CD4-positive, alpha-beta T cell treated with Interleukin-6 at 100 ng/mL for 8 hours (primary cell): ENCODE results near the gene IL27RA.

Source experiments
- DNase-seq: peaks from one replicate; pipeline ENCODE4 v3.0.0-alpha.2; 2020; ENCODE audit warnings: mixed read lengths, low spot score

The IL27RA gene

DNA sequence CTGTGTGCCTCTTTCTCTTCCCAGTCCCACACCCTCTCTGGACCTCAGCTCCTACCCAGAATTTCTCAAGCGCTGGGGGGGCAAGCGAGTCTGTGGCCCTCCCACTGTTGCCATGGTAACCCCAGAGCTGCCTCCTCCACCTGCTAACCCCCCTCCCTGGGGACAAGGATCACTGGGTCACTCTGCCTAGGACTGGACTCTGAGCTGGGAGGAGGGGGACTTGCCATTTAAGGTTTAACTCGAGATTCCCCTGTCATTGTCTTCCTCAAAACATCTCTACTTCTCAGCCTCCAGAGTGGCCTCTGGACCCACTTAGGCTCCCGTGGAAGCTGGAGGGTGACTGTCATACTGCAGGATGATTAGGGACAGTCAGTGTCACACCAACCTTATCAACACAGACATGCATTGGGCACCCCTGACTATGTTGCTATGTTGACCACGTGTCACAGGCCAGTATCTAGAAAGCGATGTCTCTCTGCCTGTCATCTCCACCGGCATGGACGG lies 28.1 kb downstream of the IL27RA start:
- DNase-seq, result no peak

DNA sequence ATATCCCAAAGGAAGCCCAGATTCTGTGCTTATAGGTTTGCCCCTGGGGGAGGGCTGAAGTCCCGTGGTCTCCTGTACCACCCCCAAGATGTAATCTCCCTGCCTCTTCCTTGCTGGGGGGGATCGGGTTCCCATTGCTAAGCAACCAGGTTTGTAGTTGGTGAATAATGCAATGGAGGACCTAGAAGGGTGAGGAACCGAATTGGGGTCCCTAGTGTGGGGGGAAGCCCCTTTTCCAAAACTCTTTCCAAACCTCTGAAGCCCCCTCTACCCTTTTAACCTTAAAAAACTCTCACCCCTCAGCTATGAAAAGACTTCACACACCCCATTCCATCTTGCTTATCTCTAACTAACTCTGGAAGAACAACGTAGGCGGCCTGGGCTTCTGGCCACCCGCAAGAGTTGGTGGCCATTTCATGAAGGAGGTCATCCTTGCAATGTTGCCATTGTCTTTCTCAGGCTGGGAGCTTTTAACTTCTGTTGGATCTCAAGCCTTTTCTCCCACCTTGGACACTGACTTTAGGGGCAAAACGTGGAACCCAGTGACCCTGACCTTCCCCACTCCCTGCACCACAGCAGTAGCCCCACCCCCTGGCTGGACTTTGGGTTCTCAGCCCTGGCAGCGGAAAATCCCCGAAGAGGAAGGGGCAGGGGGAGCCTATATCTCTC lies 29.7 kb downstream of the IL27RA start:
- DNase-seq, result no peak

DNA sequence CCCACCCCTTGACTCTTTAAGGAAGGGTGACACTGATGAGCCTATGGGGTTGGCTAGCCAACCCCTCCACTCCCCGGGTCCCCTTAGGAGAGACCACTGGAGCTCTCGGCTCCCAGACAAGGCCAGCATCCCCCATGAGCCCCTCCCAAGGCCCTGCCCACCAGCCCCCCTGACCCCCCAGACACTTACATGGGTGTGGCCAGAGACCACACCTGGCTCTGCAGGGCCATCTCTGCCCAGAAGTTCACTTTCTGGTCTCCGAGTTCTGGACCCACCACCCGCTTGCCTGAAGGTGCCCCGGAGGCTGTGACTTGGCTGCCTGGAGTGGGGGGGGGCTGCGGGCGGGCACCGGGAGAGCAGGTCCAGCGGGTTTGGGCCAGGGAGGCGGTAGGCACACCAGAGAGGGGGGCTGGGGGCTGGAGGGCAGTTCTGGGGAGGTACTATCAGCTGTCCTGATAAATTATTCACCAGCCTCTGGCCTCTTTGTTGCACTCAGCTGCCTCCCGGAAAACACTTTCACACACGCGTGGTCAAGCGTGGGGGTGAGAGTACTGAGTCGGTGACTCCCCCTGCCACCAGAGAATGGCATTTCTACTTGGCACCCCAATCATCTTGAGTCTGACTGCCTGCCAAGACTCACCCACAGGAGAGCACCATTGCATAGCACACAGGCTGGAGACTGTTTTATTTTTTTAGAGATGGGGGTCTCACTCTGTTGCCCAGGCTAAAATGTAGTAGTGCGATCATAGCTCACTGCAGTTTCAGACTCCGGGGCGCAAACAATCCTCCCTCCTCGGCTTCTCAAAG lies 30.4 kb downstream of the IL27RA start, which contains the start of gene PALM3:
Gene PALM3, minus strand, starts transcription at position 326 of the 807 bp plus-strand sequence. Its CDS starts 96 bp downstream, at position 230.
- DNase-seq, result no peak

DNA sequence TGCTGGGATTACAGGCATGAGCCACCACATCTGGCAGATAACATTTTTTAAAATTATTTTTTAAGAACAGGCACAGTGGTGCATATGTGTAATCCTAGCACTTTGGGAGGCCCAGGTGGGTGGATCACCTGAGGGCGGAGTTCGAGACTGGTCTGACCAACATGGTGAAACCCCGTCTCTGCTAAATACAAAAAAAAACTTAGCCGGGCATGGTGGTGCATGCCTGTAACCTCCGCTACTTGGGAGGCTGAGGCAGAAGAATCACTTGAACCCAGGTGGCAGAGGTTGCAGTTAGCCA lies 30.9 kb downstream of the IL27RA start:
- DNase-seq, result no peak

DNA sequence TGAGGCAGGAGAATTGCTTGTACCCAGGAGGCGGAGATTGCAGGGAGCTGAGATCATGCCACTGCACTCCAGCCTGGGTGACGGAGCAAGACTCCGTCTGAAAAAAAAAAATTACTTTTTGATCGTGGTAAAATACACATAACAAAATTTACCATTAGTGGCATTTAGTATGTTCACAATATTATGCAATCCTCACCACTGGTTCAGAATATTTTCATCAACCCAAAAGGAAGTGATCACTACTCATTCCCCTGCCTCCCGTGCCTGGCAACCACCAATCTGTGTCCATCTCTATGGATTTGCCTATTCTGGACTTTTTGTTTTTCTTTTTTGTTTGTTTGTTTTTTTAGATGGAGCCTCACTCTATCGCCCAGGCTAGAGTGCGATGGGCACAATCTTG lies 31.5 kb downstream of the IL27RA start:
- DNase-seq, result no peak

DNA sequence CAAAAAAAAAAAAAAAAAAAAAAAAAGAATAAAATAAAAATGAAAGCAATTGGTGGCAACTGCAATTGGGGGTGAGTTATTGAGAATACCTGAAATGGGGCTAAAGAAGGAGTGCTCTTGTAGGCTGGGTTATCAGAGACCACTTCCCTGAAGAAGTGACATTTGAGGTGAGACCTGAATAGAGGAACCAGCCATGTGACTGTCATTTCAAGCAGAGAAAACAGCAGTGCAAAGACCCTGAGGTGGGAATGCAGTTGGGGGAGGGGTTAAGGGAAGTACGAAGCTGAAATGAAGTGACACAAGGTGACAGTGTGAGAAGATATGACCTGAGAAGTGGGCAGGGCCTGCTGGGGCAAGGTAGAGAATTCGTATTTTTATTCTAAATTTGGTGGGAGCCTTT lies 34.6 kb downstream of the IL27RA start:
- DNase-seq, result no peak

DNA sequence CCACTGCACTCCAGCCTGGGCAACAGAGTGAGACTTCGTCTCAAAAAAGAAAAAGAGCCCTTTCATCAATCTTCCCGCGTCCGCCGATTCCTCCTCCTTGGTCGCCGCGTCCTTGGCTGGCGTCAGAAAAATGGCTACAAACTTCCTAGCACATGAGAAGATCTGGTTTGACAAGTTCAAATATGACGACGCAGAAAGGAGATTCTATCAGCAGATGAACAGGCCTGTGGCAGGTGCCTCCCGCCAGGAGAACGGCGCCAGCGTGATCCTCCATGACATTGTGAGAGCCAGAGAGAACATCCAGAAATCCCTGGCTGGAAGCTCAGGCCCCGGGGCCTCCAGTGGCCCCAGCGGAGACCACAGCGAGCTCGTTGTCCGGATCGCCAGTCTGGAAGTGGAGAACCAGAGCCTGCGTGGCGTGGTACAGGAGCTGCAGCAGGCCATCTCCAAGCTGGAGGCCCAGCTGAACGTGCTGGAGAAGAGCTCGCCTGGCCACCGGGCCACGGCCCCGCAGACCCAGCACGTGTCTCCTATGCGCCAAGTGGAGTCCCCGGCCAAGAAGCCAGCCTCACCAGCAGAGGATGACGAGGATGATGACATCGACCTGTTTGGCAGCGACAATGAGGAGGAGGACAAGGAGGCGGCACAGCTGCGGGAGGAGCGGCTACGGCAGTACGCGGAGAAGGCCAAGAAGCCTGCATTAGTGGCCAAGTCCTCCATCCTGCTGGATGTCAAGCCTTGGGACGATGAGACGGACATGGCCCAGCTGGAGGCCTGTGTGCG lies 38.9 kb downstream of the IL27RA start:
- no peak for DNase-seq

DNA sequence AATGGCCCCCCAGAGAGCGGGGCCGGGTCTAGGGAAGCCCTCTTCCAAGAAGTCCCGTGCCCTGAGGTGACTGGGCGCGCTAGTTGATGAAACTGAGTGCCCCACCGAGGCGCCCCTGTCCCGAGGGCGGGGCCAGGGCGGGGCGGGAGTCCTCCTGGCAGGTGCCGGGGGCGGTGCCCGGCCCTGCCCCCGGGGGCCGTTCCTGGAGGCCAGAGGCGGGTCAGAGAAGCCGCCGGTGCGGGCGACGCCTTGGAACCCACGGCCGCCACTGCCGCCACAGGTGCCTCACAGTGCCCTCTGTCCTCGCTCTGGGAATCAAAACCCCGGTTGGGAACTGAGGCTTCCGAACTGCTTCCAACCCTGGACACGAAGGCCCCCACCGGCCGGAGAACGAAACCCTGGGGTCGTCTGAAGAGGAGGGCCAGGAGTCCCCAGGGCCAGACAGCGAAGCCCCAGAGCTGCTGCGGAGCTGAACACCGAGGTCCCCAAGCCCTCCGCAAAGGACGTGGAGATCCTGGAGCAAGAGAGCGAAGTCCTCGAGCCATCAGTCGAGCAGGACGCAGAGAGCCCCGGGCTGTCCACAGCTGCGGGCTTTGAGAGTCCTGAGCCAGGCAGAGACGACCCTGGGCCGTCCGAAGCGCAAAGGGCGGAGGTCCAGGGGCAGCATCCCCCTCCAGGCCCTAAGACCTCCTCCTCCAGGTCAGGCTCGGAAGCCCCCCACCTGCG lies 41.1 kb downstream of the IL27RA start, which contains the start of gene MISP3:
Gene MISP3, plus strand, starts transcription at position 252 of the 726 bp plus-strand sequence. CDS start 524 bp downstream, outside the sequence.
- DNase-seq, result no peak

DNA sequence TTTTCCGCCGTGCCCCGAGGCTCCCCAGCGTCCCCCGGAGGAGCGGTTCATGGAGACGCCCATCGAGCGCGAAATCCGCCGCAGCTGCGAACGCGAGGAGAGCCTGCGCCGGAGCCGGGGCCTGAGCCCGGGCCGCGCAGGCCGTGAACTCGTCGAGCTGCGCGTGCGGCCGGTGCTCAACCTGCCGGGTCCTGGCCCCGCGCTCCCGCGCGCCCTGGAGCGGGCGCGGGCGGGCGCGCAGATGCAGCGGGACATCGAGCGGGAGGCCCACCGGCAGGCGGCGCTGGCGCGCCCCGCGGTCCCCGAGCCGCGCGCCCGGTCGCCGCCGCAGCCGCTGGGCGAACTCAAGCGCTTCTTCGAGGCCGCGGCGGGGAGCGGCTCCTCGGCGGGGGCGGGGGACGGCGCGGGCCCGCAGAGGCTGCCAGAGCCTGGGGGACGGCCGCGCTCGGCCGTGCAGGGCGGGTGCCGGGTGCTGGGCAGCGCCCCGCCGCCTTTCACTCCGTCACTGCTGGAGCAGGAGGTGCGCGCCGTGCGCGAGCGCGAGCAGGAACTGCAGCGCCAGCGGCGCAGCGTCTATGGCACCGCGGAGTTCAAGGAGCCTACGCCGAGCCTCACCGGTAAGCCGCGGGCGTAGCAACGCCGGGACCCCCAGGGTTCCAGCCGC lies 41.8 kb downstream of the IL27RA start:
- DNase-seq, result peak; percentile 60

DNA sequence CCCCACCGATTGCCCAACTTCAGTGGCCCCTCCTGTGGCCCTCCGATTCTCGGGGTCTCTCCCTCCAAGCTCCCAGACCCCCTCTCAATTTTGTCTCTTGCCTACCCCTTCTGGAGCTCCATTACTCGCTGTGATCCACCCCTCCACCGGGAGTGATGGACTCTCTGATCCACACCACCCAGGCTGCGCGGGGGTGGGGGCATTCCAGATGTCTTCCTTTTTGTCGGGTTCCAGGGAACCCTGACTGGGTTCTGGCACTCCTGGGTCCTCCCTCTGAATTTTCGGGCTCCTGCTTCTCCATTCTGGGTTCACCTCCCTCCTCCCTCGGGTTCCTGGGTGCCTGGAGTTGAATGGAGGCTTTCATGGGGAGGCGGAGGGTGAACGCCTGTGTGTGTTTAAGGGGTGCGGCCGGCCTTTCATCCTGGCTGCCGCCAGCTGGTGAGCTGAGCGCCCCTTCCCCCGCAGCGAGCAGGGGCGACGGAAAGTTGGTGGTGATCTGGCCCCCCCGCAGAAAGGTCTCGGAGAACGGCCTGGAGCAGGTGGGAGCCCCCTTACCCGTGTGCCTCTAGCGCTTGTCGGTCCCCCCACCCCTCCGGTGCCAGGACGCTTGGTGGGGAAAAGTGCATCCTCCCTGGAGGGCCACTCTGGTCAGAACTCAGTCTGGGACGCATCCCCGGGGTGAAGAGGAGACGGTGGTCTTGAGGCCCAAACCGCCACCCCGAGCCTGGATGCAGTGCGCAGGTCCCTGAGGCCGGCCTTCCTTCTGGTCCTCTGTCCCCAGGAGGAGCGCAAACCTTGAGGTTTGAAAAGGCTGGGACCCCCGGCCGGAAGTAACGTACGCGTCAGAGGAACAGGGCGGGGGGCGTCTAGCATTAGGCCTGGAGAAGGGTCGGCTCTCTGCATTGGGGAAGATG lies 42.6 kb downstream of the IL27RA start:
- no peak for DNase-seq

DNA sequence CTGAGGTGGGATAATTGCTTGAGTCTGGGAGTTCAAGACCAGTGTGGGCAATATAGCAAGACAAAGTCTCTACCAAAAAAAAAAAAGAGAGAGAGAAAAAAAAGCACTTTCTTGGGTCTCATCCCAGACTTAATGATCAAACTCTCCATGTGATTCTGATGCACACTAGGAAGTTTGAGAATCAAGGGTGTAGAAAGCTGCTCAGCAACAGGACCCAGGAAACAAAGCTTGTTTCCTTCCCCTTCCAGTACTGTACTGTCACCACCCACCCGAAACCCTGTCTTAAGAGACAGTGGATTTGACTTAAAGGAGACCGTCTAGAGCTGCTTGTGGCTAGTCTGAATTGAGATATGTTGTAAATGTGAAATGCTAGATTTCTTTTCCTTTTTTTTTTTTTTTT lies 46.8 kb downstream of the IL27RA start:
- DNase-seq, result no peak

DNA sequence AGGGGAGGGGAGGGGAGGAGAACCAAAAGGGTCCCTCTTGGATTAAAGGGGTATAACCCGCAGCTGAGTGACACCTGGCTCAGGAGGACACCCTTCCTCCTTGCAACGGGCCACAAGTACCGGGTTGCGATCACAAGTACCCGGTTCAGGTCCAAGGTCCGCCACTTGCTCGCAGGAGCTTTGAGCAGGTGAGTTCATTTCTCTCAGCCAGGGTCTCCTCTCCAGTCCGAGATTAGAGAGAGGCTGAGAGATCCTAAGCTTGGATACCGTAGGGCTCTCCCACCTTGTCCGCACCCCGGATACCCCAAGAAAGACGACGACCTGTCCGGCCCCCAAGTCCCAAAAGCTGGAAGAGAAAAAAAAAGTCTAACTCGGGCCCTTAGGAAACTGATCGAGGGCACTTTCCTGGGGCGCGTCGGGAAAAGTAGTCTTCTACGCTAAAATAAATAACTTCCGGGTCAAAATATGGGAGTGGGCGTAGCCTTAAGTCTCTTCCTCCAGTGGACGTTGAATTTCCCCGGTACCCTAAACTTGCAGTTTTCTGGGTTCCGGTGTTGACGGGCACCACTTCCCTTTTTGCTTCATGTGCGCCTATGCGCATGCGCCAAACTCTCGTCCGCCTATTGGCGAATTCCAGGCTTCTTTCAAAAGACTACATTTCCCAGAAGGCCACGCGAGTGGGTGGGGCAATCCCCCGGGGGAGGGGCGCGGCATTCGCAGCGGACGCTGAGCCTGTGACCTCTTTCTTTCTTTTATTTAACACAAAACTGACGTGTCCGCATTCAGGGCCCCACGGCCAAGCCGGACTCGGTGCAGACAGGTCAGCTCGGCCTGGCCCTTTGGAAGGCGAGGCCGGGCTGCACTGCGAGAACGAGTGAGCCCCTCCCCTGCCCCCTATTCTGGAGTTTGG lies 49.6 kb downstream of the IL27RA start:
- DNase-seq, result peak; percentile 99

DNA sequence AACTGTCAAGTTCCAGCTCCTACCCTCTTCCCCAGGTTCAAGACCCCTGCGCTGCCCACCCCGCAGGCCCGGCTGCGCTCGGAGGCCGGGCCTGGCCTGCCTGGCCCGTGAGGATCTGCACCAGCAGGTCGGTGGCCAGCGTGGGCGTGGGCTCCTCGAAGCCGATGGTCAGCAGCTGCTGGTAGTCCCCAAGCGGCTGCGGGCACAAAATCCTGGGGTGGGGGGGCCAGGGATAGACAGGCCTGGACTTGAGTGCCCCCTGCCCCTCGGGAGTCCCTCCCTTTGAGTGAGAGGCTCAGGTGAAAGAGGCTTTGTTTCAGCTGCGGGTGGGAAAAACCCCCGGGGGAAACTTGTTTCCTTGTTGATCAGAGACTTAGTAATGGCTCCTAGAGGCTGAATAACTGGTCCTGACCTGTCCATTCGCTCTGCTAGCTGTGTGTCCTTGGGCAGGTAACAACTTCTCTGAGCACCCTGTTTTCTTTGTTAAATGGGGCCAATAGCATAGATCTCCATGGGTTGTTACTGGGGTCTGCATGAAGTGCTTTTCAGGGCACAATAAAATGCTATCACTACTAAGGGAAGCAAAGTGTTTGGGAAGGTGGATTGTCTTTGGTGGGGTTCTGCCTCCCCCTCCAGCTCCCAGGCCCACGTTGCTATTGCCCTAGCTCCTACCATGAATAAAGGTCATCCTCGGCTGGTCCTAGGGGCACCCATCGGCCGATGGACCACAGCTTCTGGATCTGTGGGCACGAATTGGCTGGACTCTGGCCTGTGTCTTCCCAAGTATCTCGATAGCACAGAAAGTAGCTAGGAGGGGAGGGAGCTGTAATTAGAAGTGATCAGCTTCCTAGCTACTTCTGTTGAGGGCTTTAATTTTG lies 50.5 kb downstream of the IL27RA start:
- DNase-seq, result no peak

DNA sequence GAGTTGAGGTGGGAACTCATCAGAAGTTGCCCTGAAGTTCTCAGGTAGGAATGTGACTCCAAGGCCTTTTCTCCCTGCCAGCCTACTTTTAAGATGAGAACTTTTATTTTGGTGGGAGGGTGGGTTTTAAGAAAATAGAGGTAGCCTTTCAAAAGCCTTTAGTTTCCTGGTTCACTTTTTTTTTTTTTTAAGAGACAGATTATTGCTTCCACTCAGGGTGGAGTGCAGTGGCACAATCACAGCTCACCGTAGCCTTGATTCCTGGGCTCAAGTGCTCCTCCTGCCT lies 51.1 kb downstream of the IL27RA start:
- no peak for DNase-seq

DNA sequence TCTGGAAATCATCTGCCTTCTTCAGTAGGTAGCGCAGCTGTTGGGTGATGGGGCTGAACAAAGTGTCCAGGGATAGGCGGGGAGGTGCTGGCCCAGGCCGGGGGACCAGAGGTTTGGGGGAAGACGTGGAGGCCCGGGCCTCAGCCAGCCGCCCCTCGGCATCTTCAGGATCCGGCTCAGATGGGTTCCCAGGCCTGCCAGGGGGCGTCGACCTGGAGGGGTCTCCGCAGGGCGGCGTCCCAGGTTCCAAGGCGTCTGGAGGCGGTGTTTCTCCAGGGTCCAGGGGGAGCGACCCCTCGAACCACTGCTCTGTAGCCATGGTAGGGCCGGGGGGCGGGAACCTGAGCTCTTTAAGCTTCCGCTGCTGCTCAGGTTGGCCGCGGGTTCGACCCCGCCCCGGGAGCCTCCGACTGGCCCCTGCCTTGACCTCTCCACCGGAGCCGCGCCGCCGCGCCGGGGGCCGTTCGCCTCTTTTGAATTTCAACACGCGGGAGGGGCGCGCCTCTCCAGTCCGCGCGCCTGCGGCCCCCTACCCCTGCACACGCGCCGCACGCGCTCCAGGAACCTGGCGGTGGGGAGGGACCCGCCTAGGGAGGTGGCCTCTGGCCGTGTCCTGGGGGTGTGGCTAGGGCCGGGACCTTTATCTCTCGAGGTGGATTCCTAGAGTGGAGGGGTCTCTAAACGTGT lies 53.9 kb downstream of the IL27RA start, which contains the start of gene C19orf67:
Gene C19orf67, minus strand, starts transcription at position 475 of the 687 bp plus-strand sequence. Its CDS starts 156 bp downstream, at position 319.
- DNase-seq, result no peak

DNA sequence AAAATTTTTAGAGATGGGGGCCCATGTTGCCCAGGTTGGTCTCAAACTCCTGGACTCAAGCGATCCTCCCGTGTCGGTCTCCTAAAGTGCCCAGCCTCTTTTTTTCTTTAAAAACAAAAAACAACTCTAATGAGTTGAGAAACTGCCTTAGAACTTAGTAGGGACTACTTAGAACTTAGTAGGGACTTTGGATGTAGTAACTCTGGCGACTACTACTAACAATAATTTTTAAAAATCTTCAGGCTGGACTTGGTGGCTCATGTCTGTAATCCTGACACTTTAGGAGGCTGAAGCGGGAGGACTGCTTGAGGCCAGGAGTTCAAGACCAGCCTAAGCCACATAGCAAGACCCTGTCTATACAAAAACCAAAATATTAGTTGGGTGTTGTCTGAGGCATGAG lies 54.5 kb downstream of the IL27RA start:
- no peak for DNase-seq

DNA sequence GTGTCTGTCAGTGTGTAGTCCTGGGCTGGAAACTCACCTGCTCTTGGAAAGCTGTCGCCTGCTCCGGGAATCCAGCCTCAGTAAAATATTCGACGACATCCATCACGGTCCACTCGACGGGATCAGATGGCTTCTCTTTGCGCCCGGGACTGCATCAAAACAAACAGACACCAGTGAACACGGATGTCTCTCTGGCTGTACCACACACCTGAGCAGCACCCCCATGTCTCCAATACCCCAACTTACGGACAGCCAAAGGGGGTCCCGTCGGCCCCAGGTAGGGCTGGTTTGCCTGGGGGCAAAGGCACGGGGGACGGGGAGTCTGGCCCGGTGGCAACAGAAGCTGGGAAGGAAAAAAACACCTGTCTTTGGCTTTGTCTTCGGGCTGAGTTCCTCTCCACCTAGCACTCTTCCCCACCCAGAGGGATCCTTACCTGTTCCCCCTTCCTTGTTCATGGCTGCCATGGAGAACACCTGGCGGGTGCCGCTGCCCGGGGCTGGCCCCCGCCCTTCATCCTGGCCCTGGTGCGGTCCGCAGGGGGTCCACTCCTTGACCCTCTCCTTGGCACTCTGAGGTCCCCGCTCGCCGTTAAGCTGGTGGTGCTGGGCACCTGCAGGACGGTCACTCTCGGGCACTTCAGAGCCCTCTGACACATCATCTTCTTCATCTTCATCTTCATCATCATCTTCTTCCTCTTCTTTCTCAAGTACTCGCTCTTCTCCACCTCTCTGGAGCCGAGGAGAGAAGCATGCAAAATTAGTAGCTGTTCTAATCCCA lies 57.3 kb downstream of the IL27RA start:
- DNase-seq, result peak; percentile 0
